Midbrain (tissue), 1 donor: Measurements from ENCODE around the gene SPATS2.
A peak's percentile ranks its signal among the peaks of the same experiment; 100 is the strongest.

ENCODE experiments used
- DNase-seq: peaks from one replicate; lab custom pipeline; 2025; lab: John Stamatoyannopoulos, UW

SPATS2 gene

GRCh38 chr12:49556391-49557186 lies 189.3 kb downstream of the SPATS2 start:
- no peak for DNase-seq

- DNase-seq, result no peak
These were observed 190.1 kb downstream of the SPATS2 start for GRCh38 chr12:49557187-49557916.

GRCh38 chr12:49557917-49558215 lies 190.6 kb downstream of the SPATS2 start:
- DNase-seq, result no peak

GRCh38 chr12:49558526-49558925 lies 191.3 kb downstream of the SPATS2 start:
- DNase-seq, result no peak

GRCh38 chr12:49559011-49559675 lies 191.9 kb downstream of the SPATS2 start:
- no peak for DNase-seq

GRCh38 chr12:49560695-49561094 lies 193.4 kb downstream of the SPATS2 start:
- DNase-seq, result no peak

GRCh38 chr12:49562233-49562632 lies 195.0 kb downstream of the SPATS2 start:
- no peak for DNase-seq

GRCh38 chr12:49562831-49563230 lies 195.6 kb downstream of the SPATS2 start:
- DNase-seq, result no peak

GRCh38 chr12:49563951-49564685 lies 196.9 kb downstream of the SPATS2 start:
- DNase-seq, result no peak

- no peak for DNase-seq
These were observed 197.6 kb downstream of the SPATS2 start for GRCh38 chr12:49564686-49565405.

- no peak for DNase-seq
These were observed 198.4 kb downstream of the SPATS2 start for GRCh38 chr12:49565406-49566265.

- no peak for DNase-seq
These were observed 199.1 kb downstream of the SPATS2 start for GRCh38 chr12:49566361-49566760.

- no peak for DNase-seq
These were observed 200.0 kb downstream of the SPATS2 start for GRCh38 chr12:49567302-49567610.

- DNase-seq, result peak; percentile 95
These were observed 200.6 kb downstream of the SPATS2 start, which contains the start of gene MCRS1 for GRCh38 chr12:49567611-49568441. Gene MCRS1 (minus strand): TSS chr12:49568142. CDS start chr12:49566731, 1,411 bp downstream.

- DNase-seq, result no peak
These were observed 201.3 kb downstream of the SPATS2 start for GRCh38 chr12:49568442-49569162.
